ENCODE results near the gene MT1M. TPM values are rescaled to one million over a fixed set of nuclear protein-coding genes. Genes with fewer than 3 reads are reported as not detected.
A peak's percentile ranks its signal among the peaks of the same experiment; 100 is the strongest.

MT1M gene
- total and polyA plus RNA-seq, 2 of the 4 experiments (the other 2 are of a cell fraction), result 0.10 TPM; not detected in 1

- in situ Hi-C loops (cut with MboI; ENCODE audit: low sequenced_read_pairs), result no loop called here
- peak overlapping the region; percentile 99; the same call in 1 of the 2 replicates for H3K23ac ChIP-seq (ENCODE audit: low read depth, low read length)
- peak overlapping the region; percentile 28 for H3K18ac ChIP-seq (ENCODE audit: low read depth, low read length)
- POLR2A ChIA-PET (ENCODE audit: unreplicated experiment), result interaction anchor here (2.5 kb wide), 1 partner anchor 19 kb away, joined by 37 read pairs; the partner anchor contains the start of gene MT1E
- peaks cover 22% of the 10 kb centered on the region for H3K9me1 ChIP-seq (ENCODE audit: insufficient read depth, low read length)
- BruUV-seq (replicated peaks), result no TSS peak
- peak overlapping the region; percentile 97; the same call in 2 of the 3 replicates for H2BK15ac ChIP-seq (ENCODE audit: low read depth, low read length)
- peaks cover 0 to 36% of the 10 kb centered on the region in 2 experiments; a peak in 2 of 4 replicates for H3K79me1 ChIP-seq (ENCODE audit: low read depth in 1 of 2, low read length in 2 of 2)
- H2BK20ac ChIP-seq (ENCODE audit: low read depth, low read length), result peak overlapping the region; percentile 96
- no peaks in the 10 kb centered on the region for H3K27me3 ChIP-seq (ENCODE audit: control insufficient read depth, insufficient read depth, low read length)
- 0% methylated on average over 2 of the region's 14 CpGs; no CpG with 5 or more reads in 1 of the 2 experiments for WGBS, 2 experiments (ENCODE audit: extremely low coverage in 2 of 2, insufficient read length in 1 of 2)
- peak overlapping the region; percentile 4; the same call in 1 of the 2 replicates for H3K4me3 ChIP-seq (ENCODE audit: insufficient read depth, low read depth, low read length)
- peak overlapping the region; percentile 87 for H2AFZ ChIP-seq (replicated peaks; ENCODE audit: low read length, poor library complexity)
- peak overlapping the region; percentile 96 to 98 for H4K8ac ChIP-seq (ENCODE audit: low read depth in 2 of 2, low read length in 2 of 2)
- H3K9ac ChIP-seq (ENCODE audit: low read depth, low read length), result peak overlapping the region; percentile 83
- H3K56ac ChIP-seq (ENCODE audit: extremely low read depth, insufficient read depth, low read length), result peak overlapping the region; percentile 92
- peak overlapping the region; percentile 97 for H2AK5ac ChIP-seq (ENCODE audit: low read depth, low read length)
- peak overlapping the region; percentile 99 for H3K4ac ChIP-seq (ENCODE audit: low read depth, low read length)
- DNase-seq (peak; percentile 100), ATAC-seq (ENCODE audit: low read depth) (peak; percentile 32)
- H3K36me3 ChIP-seq (ENCODE audit: control insufficient read depth, insufficient read depth, low read length), result no peaks in the 10 kb centered on the region
- intact Hi-C loops (cut with micrococcal nuclease), result loop anchor here (5.0 to 10.0 kb wide), 3 partner anchors 75 to 252 kb away; partner anchors contain the start of gene MT1X
- peak overlapping the region; percentile 64 for H3K4me2 ChIP-seq (ENCODE audit: low read depth, low read length)
- H4K91ac ChIP-seq (ENCODE audit: insufficient read depth, low read depth, low read length), result peak overlapping the region; percentile 98
- H3K14ac ChIP-seq (replicated peaks; ENCODE audit: low read depth, low read length), result peak overlapping the region; percentile 99
- CTCF ChIA-PET, result no interaction called here
- peaks cover 11% of the 10 kb centered on the region for H4K20me1 ChIP-seq (ENCODE audit: insufficient read depth, low read length)
- no peaks in the 10 kb centered on the region for H3K9me3 ChIP-seq (ENCODE audit: control insufficient read depth, insufficient read depth, low read length)
- H2BK120ac ChIP-seq (ENCODE audit: low read depth, low read length), result peak overlapping the region; percentile 97
- H2AK9ac ChIP-seq (replicated peaks; ENCODE audit: low read depth, low read length, poor library complexity), result peak overlapping the region; percentile 95
- dilution Hi-C loops (cut with HindIII; ENCODE audit: low sequenced_read_pairs, unreplicated experiment), result no loop called here
- peak overlapping the region; percentile 95 for H2BK5ac ChIP-seq (ENCODE audit: low read depth, low read length, poor library complexity, severe bottlenecking)
- H3K27ac ChIP-seq (ENCODE audit: insufficient read depth, low read length), result peak overlapping the region; percentile 99
- peak overlapping the region; percentile 97 for H4K5ac ChIP-seq (ENCODE audit: low read depth, low read length)
- H3K4me1 ChIP-seq (ENCODE audit: control insufficient read depth, insufficient read depth, low read length), result peaks cover 30% of the 10 kb centered on the region
- TF ChIP-seq NFE2L2 (IDR thresholded peaks at IDR 0.05; ENCODE audit: low read depth, low read length) (peak; percentile 26; the same call in 1 of the 2 replicates), SMC3 (IDR thresholded peaks at IDR 0.05; ENCODE audit: low read depth, low read length) (no peak), BHLHE40 (IDR thresholded peaks at IDR 0.05; ENCODE audit: low read depth, low read length) (peak; percentile 72), RCOR1 (IDR thresholded peaks at IDR 0.05; ENCODE audit: insufficient replicate concordance, low read length) (no peak), FOS (IDR thresholded peaks at IDR 0.05; ENCODE audit: low read depth, low read length) (peak; percentile 82), CHD1 (IDR thresholded peaks at IDR 0.05; ENCODE audit: low read depth, low read length) (peak; percentile 55; the same call in 1 of the 2 replicates), RFX5 (IDR thresholded peaks at IDR 0.05; ENCODE audit: low read depth, low read length) (no peak), MAZ (IDR thresholded peaks at IDR 0.05; ENCODE audit: borderline replicate concordance, low read depth, low read length) (peak; percentile 53; the same call in 1 of the 2 replicates), MAFK (IDR thresholded peaks at IDR 0.05; ENCODE audit: low read depth, low read length) (peak; percentile 21; the same call in 1 of the 2 replicates), CTCF (conservative IDR thresholded peaks at IDR 0.05; ENCODE audit: low read depth, low read length) (no peak), CEBPB (IDR thresholded peaks at IDR 0.05; ENCODE audit: low read depth, low read length) (peak; percentile 95), ELK1 (IDR thresholded peaks at IDR 0.05; ENCODE audit: borderline replicate concordance, low read depth, low read length) (no peak), USF2 (IDR thresholded peaks at IDR 0.05; ENCODE audit: low read depth, low read length) (peak; percentile 19; the same call in 1 of the 2 replicates), POLR2A (IDR thresholded peaks at IDR 0.05; ENCODE audit: low read depth, low read length) (peak; percentile 75), RAD21 (IDR thresholded peaks at IDR 0.05; ENCODE audit: low read length) (no peak)
Measured at GRCh38 chr16:56607109-56607618, 25.3 kb upstream of the MT1M start.
